OCI-LY1 (cell line): ENCODE results near the gene BRIP1.

Experiments
- EZH2 ChIP-seq: fragments of 200-600 bp; sonication (generic), shearing (Covaris generic); IDR thresholded peaks from 2 replicates; pipeline ENCODE4 v1.8.0; 2017; ENCODE audit warnings: borderline replicate concordance, mixed run types, mild to moderate bottlenecking, antibody characterized with exemption, low read length, moderate library complexity, mixed read lengths
- TF ChIP-seq, protein P1 (sequence below): fragments of 200-600 bp; sonication (generic), shearing (Covaris generic); IDR thresholded peaks from 2 replicates; pipeline ENCODE4 v1.5.1; 2017; ENCODE audit warnings: mild to moderate bottlenecking, antibody characterized with exemption, low read length, moderate library complexity, mixed read lengths

DNA sequence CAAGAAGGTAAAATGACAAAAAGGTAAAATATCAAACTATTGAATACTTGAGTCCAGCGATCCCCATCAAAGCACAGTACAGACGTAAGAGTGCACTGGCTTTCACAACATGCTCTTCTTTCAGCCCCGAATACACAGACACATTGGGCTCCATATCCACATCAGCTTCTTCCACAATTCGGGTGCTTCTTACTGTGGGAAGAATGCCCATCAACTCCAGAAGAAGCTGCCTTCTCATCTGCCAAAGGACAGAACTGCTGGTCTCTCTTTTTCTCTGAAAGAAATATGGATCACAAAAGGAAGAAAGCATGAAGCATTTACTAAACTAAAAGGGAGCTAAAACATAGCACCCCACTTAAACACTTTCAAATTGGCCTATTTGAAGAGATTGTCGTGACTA, 44.0 kb upstream of the BRIP1 start:
- TF ChIP-seq, protein P1, sequence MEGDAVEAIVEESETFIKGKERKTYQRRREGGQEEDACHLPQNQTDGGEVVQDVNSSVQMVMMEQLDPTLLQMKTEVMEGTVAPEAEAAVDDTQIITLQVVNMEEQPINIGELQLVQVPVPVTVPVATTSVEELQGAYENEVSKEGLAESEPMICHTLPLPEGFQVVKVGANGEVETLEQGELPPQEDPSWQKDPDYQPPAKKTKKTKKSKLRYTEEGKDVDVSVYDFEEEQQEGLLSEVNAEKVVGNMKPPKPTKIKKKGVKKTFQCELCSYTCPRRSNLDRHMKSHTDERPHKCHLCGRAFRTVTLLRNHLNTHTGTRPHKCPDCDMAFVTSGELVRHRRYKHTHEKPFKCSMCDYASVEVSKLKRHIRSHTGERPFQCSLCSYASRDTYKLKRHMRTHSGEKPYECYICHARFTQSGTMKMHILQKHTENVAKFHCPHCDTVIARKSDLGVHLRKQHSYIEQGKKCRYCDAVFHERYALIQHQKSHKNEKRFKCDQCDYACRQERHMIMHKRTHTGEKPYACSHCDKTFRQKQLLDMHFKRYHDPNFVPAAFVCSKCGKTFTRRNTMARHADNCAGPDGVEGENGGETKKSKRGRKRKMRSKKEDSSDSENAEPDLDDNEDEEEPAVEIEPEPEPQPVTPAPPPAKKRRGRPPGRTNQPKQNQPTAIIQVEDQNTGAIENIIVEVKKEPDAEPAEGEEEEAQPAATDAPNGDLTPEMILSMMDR, result no peak
- no peak for TF ChIP-seq EZH2
